Activated naive CD8-positive, alpha-beta T cell treated with anti-CD3 and anti-CD28 coated beads, Interleukin-2, amount 50 U/mL, for 16 hours (primary cell): Measurements from ENCODE around the gene FRMD4B.

Source experiments
- DNase-seq: peaks from one replicate; pipeline ENCODE4 v3.0.0-alpha.2; 2020; ENCODE audit warnings: low read depth, low spot score

The FRMD4B gene

GRCh38 chr3:69128509-69128908 is 257.4 kb downstream of the FRMD4B start:
- no peak for DNase-seq

- no peak for DNase-seq
Observed at GRCh38 chr3:69126999-69127398, 258.9 kb downstream of the FRMD4B start.

GRCh38 chr3:69126216-69126615 is 259.7 kb downstream of the FRMD4B start:
- DNase-seq: no peak

GRCh38 chr3:69122403-69122802 is 263.5 kb downstream of the FRMD4B start, which contains the start of gene LMOD3:
TSS of gene LMOD3 (minus strand) at chr3:69122595. CDS start at chr3:69122386, 209 bp downstream.
- DNase-seq: no peak

GRCh38 chr3:69121950-69122349 is 263.9 kb downstream of the FRMD4B start:
- no peak for DNase-seq

GRCh38 chr3:69121513-69121912 is 264.4 kb downstream of the FRMD4B start:
- no peak for DNase-seq

- peak; percentile 66 for DNase-seq
Observed at GRCh38 chr3:69120879-69121464, 264.9 kb downstream of the FRMD4B start.
